ENCODE results near the gene TSSK6. TPM values are rescaled to one million over a fixed set of nuclear protein-coding genes. Genes with fewer than 3 reads are reported as not detected.

TSSK6 gene
- total and polyA plus RNA-seq, 2 experiments from 2014 or later: 0.70 to 2.3 TPM

DNA sequence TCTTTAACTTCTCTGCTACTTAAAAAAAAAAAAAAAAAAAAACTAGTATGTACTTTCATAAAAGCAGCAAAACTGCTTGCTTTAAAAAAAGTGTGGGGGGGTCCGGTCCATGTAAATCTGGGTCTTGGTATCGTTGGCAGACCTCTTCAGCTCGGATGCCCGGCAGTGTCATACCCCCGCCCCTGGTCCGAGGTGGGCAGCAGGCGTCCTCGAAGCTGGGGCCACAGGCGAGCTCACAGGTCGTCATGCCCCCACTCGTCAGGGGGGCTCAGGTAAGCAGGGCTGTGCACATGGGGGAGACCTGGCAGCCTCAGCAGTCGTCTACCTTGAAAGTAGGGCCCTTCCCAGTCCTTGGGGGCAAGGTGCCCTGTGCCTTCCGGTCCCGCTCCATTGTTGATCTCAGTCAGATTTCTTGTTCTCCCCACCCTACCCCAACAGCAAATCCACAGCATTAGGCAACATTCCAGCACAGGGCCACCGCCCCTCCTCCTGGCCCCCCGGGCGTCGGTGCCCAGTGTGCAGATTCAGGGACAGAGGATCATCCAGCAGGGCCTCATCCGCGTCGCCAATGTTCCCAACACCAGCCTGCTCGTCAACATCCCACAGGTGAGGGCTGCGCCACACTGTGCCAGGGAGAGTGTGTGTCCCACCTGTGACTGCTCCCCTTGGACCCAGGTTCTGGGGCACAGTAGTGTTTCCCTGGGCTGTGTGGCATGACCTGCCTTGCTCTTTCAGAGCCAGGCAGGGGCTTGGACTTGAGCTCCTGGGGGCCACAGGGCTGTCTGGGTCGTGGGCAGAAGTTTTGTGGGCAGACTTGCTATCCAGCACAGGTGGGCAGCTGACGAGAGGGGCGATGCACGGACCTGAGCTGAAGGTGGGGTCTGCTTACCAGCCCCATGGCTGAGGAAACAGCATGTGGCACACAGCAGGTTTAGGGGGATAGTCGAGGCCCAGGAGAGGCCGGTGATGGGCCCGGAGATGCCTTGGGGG is 19.4 kb downstream of the TSSK6 start:
- in situ Hi-C loops (cut with MboI): loop anchor here (10.0 kb wide), 1 partner anchor 131 kb away; no protein-coding TSS in a partner anchor

DNA sequence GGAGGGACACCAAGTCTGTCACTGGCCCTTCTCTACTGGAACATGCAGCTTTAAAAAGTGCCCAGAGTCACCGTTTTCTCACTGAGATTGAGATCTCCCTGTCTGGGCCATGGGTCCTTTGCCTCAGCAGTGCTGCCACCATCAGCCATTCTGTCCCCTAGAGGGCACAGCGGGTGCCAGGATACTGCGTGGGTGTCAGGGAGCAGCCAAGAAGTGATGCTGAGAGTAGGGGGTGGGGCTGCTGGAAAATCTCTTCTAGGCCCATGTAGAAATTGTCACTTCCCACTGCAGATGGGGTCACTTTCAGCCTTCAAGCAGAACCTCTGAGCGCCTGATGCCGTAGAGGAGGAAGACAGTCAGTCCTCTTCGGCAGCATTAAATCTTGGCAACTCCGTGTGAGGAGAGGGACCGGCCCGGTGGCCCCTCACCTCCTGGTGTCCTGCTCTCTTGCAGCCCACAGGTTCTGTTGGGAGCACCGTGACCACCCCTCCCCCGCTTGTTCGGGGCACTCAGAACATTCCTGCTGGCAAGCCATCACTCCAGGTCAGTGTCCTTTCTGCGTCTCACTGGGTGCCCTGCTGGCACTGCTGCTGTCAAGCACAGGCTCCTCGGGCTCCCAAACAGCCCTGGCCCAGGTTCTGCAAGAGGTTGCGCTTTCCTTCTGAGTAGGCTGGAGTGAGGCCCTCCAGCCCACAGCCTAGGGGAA is 21.4 kb downstream of the TSSK6 start:
- Histone ChIP-seq H3K9me3 (ENCODE audit: low read depth) (no peaks in the 10 kb centered on the region), H3K27me3 (replicated peaks; ENCODE audit: insufficient read depth) (no peaks in the 10 kb centered on the region), H2AFZ (no peak overlapping the region), H3K79me2 (ENCODE audit: insufficient read depth) (peaks cover 80% of the 10 kb centered on the region), H3F3A (ENCODE audit: insufficient read depth) (peaks cover 11% of the 10 kb centered on the region), H4K20me1 (ENCODE audit: insufficient read depth) (no peaks in the 10 kb centered on the region), H3K4me3 (no peak overlapping the region), H3K4me2 (ENCODE audit: unreplicated experiment) (no peak overlapping the region), H3K27ac (no peak overlapping the region), H3K9me2 (ENCODE audit: insufficient read depth) (no peaks in the 10 kb centered on the region), H3K4me1 (ENCODE audit: insufficient read depth) (peaks cover 12% of the 10 kb centered on the region), H3K9ac (no peak overlapping the region), H3K36me3 (ENCODE audit: low read depth) (peaks cover 10% of the 10 kb centered on the region; the same call in 1 of the 2 replicates)
- no peak for TF ChIP-seq EZH2phosphoT487 (IDR thresholded peaks at IDR 0.05; ENCODE audit: insufficient read depth, low read depth)
- no peak for TF ChIP-seq EZH2 (IDR thresholded peaks at IDR 0.05; ENCODE audit: insufficient read depth, poor library complexity, severe bottlenecking)
- peak; percentile 28 for DNase-seq
- 81 to 82% methylated on average over 15 of the region's 15 CpGs for WGBS, 2 experiments (ENCODE audit: low coverage in 1 of 2, low lambda C conversion rate in 2 of 2, missing lambda C conversion rate in 2 of 2)
- in situ Hi-C loops (cut with MboI): loop anchor here (10.0 kb wide), 1 partner anchor 129 kb away; no protein-coding TSS in a partner anchor

More for the DNA sequence above, 19.4 kb downstream of the TSSK6 start:
- Histone ChIP-seq H3K9me2 (ENCODE audit: insufficient read depth) (no peaks in the 10 kb centered on the region), H3K9ac (no peak overlapping the region), H3K27ac (no peak overlapping the region), H3K79me2 (ENCODE audit: insufficient read depth) (peaks cover 65% of the 10 kb centered on the region), H3K27me3 (replicated peaks; ENCODE audit: insufficient read depth) (no peaks in the 10 kb centered on the region), H3F3A (ENCODE audit: insufficient read depth) (no peaks in the 10 kb centered on the region), H3K36me3 (ENCODE audit: low read depth) (peaks cover 10% of the 10 kb centered on the region; the same call in 1 of the 2 replicates), H3K4me1 (ENCODE audit: insufficient read depth) (no peaks in the 10 kb centered on the region), H3K4me3 (no peak overlapping the region), H3K4me2 (ENCODE audit: unreplicated experiment) (no peak overlapping the region), H4K20me1 (ENCODE audit: insufficient read depth) (no peaks in the 10 kb centered on the region), H3K9me3 (ENCODE audit: low read depth) (no peaks in the 10 kb centered on the region), H2AFZ (no peak overlapping the region)
- TF ChIP-seq EZH2 (IDR thresholded peaks at IDR 0.05; ENCODE audit: insufficient read depth, poor library complexity, severe bottlenecking): no peak
- no peak for TF ChIP-seq EZH2phosphoT487 (IDR thresholded peaks at IDR 0.05; ENCODE audit: insufficient read depth, low read depth)
- WGBS, 2 experiments (ENCODE audit: low coverage in 1 of 2, low lambda C conversion rate in 2 of 2, missing lambda C conversion rate in 2 of 2): 85 to 86% methylated on average over 29 to 30 of the region's 30 CpGs
- no peak for DNase-seq

DNA sequence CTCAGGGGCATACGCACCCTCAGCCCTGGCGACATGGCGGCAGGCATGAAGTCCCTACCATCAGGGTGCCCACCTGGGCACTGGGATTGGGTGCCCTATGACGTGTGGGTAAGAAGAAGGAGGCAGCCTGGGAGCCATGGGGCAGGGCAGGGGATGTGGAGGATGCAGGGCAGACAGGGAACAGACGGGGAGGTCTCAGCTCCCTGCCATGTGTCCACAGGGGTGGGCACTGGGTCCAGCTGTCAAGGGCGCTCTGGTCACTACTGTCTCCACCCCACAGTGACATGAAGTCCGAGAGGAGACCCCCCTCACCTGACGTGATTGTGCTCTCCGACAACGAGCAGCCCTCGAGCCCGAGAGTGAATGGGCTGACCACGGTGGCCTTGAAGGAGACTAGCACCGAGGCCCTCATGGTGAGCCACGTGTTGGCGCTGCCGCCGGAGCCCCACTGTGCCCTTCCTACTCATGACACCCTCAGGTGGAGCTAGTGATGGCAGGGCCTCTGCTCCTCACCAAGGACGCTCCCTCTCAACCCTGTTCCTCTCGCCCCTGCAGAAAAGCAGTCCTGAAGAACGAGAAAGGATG is 23.2 kb downstream of the TSSK6 start:
- Histone ChIP-seq H3K4me1 (ENCODE audit: insufficient read depth) (peaks cover 20% of the 10 kb centered on the region), H3K4me3 (no peak overlapping the region), H3K79me2 (ENCODE audit: insufficient read depth) (peaks cover 90% of the 10 kb centered on the region), H2AFZ (no peak overlapping the region), H3K36me3 (ENCODE audit: low read depth) (0 out of 2 replicates have a peak, but pooled peaks cover 10% of the 10 kb centered on the region), H3K27me3 (replicated peaks; ENCODE audit: insufficient read depth) (no peaks in the 10 kb centered on the region), H4K20me1 (ENCODE audit: insufficient read depth) (no peaks in the 10 kb centered on the region), H3K27ac (no peak overlapping the region), H3K9me2 (ENCODE audit: insufficient read depth) (no peaks in the 10 kb centered on the region), H3F3A (ENCODE audit: insufficient read depth) (peaks cover 18% of the 10 kb centered on the region), H3K9ac (no peak overlapping the region), H3K4me2 (ENCODE audit: unreplicated experiment) (no peak overlapping the region), H3K9me3 (ENCODE audit: low read depth) (no peaks in the 10 kb centered on the region)
- in situ Hi-C loops (cut with MboI): loop anchor here (10.0 kb wide), 1 partner anchor 127 kb away; no protein-coding TSS in a partner anchor
- TF ChIP-seq EZH2phosphoT487 (IDR thresholded peaks at IDR 0.05; ENCODE audit: insufficient read depth, low read depth) (no peak), EZH2 (IDR thresholded peaks at IDR 0.05; ENCODE audit: insufficient read depth, poor library complexity, severe bottlenecking) (no peak)
- DNase-seq: no peak
- 81 to 85% methylated on average over 20 to 21 of the region's 21 CpGs for WGBS, 2 experiments (ENCODE audit: low coverage in 1 of 2, low lambda C conversion rate in 2 of 2, missing lambda C conversion rate in 2 of 2)

Data from GM23248 (cell line).